ENCODE results near the gene SPSB4. TPM values are rescaled to one million over a fixed set of nuclear protein-coding genes. Genes with fewer than 3 reads are reported as not detected.

Gene SPSB4
- total and polyA plus RNA-seq, 2 experiments from 2014 or later = 57.0 to 82.2 TPM

GRCh38 chr3:141191097-141191749 is 140.1 kb downstream of the SPSB4 start:
- Histone ChIP-seq H3K4me3 (no peak overlapping the region), H3K27me3 (no peaks in the 10 kb centered on the region), H3K4me1 (ENCODE audit: low read depth) (no peaks in the 10 kb centered on the region), H3K36me3 (no peaks in the 10 kb centered on the region), H3K9me3 (ENCODE audit: low read depth) (no peaks in the 10 kb centered on the region), H3K27ac (no peak overlapping the region)
- no peak for TF ChIP-seq CTCF (IDR thresholded peaks at IDR 0.05; ENCODE audit: low read depth, low read length)
- peak in 1 of 2 donors; percentile 3 for DNase-seq (ENCODE audit: low read depth in 1 of 2, low spot score in 1 of 2)

- peak; percentile 96 for DNase-seq (ENCODE audit: low read depth in 1 of 2, low spot score in 1 of 2)
- Histone ChIP-seq H3K27me3 (no peaks in the 10 kb centered on the region), H3K9me3 (ENCODE audit: low read depth) (no peaks in the 10 kb centered on the region), H3K27ac (no peak overlapping the region), H3K36me3 (no peaks in the 10 kb centered on the region), H3K4me3 (no peak overlapping the region), H3K4me1 (ENCODE audit: low read depth) (no peaks in the 10 kb centered on the region)
- TF ChIP-seq CTCF (IDR thresholded peaks at IDR 0.05; ENCODE audit: low read depth, low read length) = peak; percentile 99
These were observed 141.2 kb downstream of the SPSB4 start for GRCh38 chr3:141192345-141192744.

- TF ChIP-seq CTCF (IDR thresholded peaks at IDR 0.05; ENCODE audit: low read depth, low read length) = no peak
- Histone ChIP-seq H3K4me3 (no peak overlapping the region), H3K27ac (no peak overlapping the region), H3K36me3 (no peaks in the 10 kb centered on the region), H3K4me1 (ENCODE audit: low read depth) (no peaks in the 10 kb centered on the region), H3K27me3 (no peaks in the 10 kb centered on the region), H3K9me3 (ENCODE audit: low read depth) (no peaks in the 10 kb centered on the region)
- no peak for DNase-seq (ENCODE audit: low read depth in 1 of 2, low spot score in 1 of 2)
These were observed 142.1 kb downstream of the SPSB4 start for GRCh38 chr3:141193066-141193830.

Other genes starting within 250 kb of the SPSB4 start
- 85.7 and 297 TPM in 2 replicates for gene SLC25A36, start 109.5 kb upstream of the SPSB4 start, total RNA-seq
- gene SLC25A36, start 109.5 kb upstream of the SPSB4 start, polyA plus RNA-seq = 70.0 and 105 TPM in 2 replicates
- gene PXYLP1, start 180.5 kb downstream of the SPSB4 start, total RNA-seq = 16.6 and 24.3 TPM in 2 replicates
- 11.0 and 22.7 TPM in 2 replicates for gene PXYLP1, start 180.5 kb downstream of the SPSB4 start, polyA plus RNA-seq

Measured in cardiac muscle cell (in vitro differentiated cells and primary cell).